HG02759 (cell line): ENCODE measurements around the gene HOXA9.

Experiments used
- ATAC-seq: cut with Tn5 transposase; IDR thresholded peaks from one replicate; pipeline ENCODE4 v1.9.1; 2021; ENCODE audit warnings: mild to moderate bottlenecking, moderate library complexity; ENCODE audit not compliant: unreplicated experiment

Gene HOXA9

GRCh38 chr7:27116031-27116961, 49.0 kb downstream of the HOXA9 start:
- ATAC-seq = no peak

- no peak for ATAC-seq
Observed at GRCh38 chr7:27115221-27116026, 49.9 kb downstream of the HOXA9 start.

- ATAC-seq = no peak
Observed at GRCh38 chr7:27114881-27115220, 50.5 kb downstream of the HOXA9 start.

- no peak for ATAC-seq
Observed at GRCh38 chr7:27113991-27114769, 51.2 kb downstream of the HOXA9 start.

- ATAC-seq = no peak
Observed at GRCh38 chr7:27112955-27113949, 52.1 kb downstream of the HOXA9 start.
